Measurements from ENCODE around the gene SPATS2.

The SPATS2 gene

GRCh38 chr12:49470986-49471385 is 103.7 kb downstream of the SPATS2 start:
- no peak for DNase-seq
- H3K9me3 ChIP-seq (ENCODE audit: severe bottlenecking) = no peaks in the 10 kb centered on the region
- H3K36me3 ChIP-seq = no peaks in the 10 kb centered on the region; the same call in 1 of the 2 replicates
- no peaks in the 10 kb centered on the region for H3K27me3 ChIP-seq (ENCODE audit: insufficient read depth, low read depth, severe bottlenecking)
- no peak overlapping the region for H3K4me3 ChIP-seq (ENCODE audit: low read depth, low read length)
- TF ChIP-seq CTCF (IDR thresholded peaks at IDR 0.05; ENCODE audit: low read depth, low read length) = no peak
- H3K27ac ChIP-seq = no peak overlapping the region

DNA sequence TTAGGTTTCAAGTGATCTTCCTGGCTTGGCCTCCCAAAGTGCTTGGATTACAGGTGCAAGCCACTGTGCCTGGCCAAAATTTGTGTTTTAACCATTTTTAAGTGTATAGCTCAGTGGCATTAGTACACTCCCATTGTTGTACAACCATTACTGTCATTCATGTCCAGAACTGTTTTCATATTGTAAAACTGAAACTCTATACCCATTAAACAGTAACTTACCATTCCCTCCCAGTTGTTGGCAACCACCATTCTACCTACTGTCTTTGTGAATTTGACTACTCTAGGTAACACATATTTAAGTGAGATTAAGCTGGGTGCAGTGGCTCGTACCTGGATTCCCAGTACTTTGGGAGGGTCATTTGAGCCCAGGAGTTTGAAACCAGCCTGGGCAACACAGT is 104.3 kb downstream of the SPATS2 start:
- H3K36me3 ChIP-seq = no peaks in the 10 kb centered on the region; the same call in 1 of the 2 replicates
- TF ChIP-seq CTCF (IDR thresholded peaks at IDR 0.05; ENCODE audit: low read depth, low read length) = no peak
- H3K4me3 ChIP-seq (ENCODE audit: low read depth, low read length) = no peak overlapping the region
- H3K27me3 ChIP-seq (ENCODE audit: insufficient read depth, low read depth, severe bottlenecking) = no peaks in the 10 kb centered on the region
- H3K27ac ChIP-seq = no peak overlapping the region
- no peaks in the 10 kb centered on the region for H3K9me3 ChIP-seq (ENCODE audit: severe bottlenecking)
- DNase-seq = no peak

GRCh38 chr12:49476091-49476490 is 108.8 kb downstream of the SPATS2 start:
- Histone ChIP-seq H3K27me3 (ENCODE audit: insufficient read depth, low read depth, severe bottlenecking) (no peaks in the 10 kb centered on the region), H3K36me3 (no peaks in the 10 kb centered on the region; the same call in 1 of the 2 replicates), H3K4me3 (ENCODE audit: low read depth, low read length) (no peak overlapping the region), H3K9me3 (ENCODE audit: severe bottlenecking) (no peaks in the 10 kb centered on the region), H3K27ac (no peak overlapping the region)
- DNase-seq = no peak
- no peak for TF ChIP-seq CTCF (IDR thresholded peaks at IDR 0.05; ENCODE audit: low read depth, low read length)

DNA sequence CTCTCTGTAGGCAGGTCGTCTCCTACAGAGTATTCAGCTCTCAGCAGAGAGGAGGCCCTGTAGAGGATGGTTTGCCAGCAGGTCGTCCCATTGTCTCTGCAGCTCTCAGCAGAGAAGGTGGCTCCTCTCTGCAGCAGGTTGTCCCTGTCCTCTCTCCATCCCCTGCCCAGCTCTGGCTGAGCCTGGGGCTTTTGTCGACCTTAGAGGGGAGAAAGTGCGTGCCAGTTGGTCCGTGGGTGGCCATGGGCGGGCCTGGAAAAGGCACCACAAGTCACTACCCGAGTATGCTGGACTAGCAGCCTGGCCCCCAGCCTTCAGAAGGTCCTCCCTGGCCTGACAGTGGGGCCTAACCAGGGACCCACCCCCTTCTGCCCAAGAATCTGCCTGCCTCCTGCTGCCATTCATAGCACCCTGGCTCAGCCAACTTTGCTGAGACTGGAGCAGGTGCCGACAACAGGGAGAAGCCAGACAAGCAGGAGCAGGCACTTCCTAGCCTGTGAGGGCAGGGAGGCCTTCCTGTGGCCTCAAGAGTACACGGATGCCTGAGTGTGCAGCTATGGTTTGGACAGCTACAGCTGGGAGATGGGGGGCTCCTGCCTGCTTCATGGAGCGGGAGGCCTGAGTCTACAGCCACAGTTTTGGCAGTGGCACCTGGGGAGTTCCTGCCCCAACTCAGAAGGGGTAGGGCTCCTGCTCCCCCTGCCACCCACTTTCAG is 111.8 kb downstream of the SPATS2 start:
- TF ChIP-seq CTCF (IDR thresholded peaks at IDR 0.05; ENCODE audit: low read depth, low read length) = no peak
- Histone ChIP-seq H3K27ac (no peak overlapping the region), H3K27me3 (ENCODE audit: insufficient read depth, low read depth, severe bottlenecking) (no peaks in the 10 kb centered on the region), H3K36me3 (peaks cover 3% of the 10 kb centered on the region), H3K4me3 (ENCODE audit: low read depth, low read length) (no peak overlapping the region), H3K9me3 (ENCODE audit: severe bottlenecking) (no peaks in the 10 kb centered on the region)
- no peak for DNase-seq

GRCh38 chr12:49482095-49483051 is 115.1 kb downstream of the SPATS2 start:
- Histone ChIP-seq H3K27ac (no peak overlapping the region), H3K4me3 (ENCODE audit: low read depth, low read length) (no peak overlapping the region), H3K27me3 (ENCODE audit: insufficient read depth, low read depth, severe bottlenecking) (no peaks in the 10 kb centered on the region), H3K9me3 (ENCODE audit: severe bottlenecking) (no peaks in the 10 kb centered on the region), H3K36me3 (peaks cover 22% of the 10 kb centered on the region)
- no peak for TF ChIP-seq CTCF (IDR thresholded peaks at IDR 0.05; ENCODE audit: low read depth, low read length)
- DNase-seq = no peak
